ENCODE data around the gene CCP110.

The CCP110 gene

GRCh38 chr16:19522760-19523159, 982 bp upstream of the CCP110 start:
- Histone ChIP-seq H3K4me3 (ENCODE audit: low read length in 2 of 2) (peak overlapping the region in 1 of 2 donors; percentile 96), H3K27ac (ENCODE audit: low read depth in 2 of 2, low read length in 2 of 2) (no peak overlapping the region), H3K4me1 (ENCODE audit: control insufficient read depth in 2 of 2, insufficient read depth in 2 of 2, low read length in 2 of 2) (peaks cover 23 to 34% of the 10 kb centered on the region in 2 donors)

GRCh38 chr16:19523184-19523558, 571 bp upstream of the CCP110 start:
- Histone ChIP-seq H3K27me3 (ENCODE audit: control insufficient read depth in 2 of 2, insufficient read depth in 2 of 2, low read length in 2 of 2) (no peaks in the 10 kb centered on the region), H3K4me1 (ENCODE audit: control insufficient read depth in 2 of 2, insufficient read depth in 2 of 2, low read length in 2 of 2) (peaks cover 22 to 33% of the 10 kb centered on the region in 2 donors), H3K4me3 (ENCODE audit: low read length in 2 of 2) (no peak overlapping the region), H3K9ac (ENCODE audit: low read depth in 1 of 2, low read length in 2 of 2) (no peak overlapping the region), H3K27ac (ENCODE audit: low read depth in 2 of 2, low read length in 2 of 2) (no peak overlapping the region), H3K36me3 (ENCODE audit: control insufficient read depth in 2 of 2, insufficient read depth in 2 of 2, low read length in 2 of 2) (peaks cover 0 to 3% of the 10 kb centered on the region in 2 donors), H3K9me3 (ENCODE audit: control insufficient read depth in 2 of 2, low read length in 2 of 2) (no peaks in the 10 kb centered on the region)

More at GRCh38 chr16:19522760-19523159, 982 bp upstream of the CCP110 start:
- H3K36me3 ChIP-seq (ENCODE audit: control insufficient read depth in 2 of 2, insufficient read depth in 2 of 2, low read length in 2 of 2): no peaks in the 10 kb centered on the region
- no peaks in the 10 kb centered on the region for H3K9me3 ChIP-seq (ENCODE audit: control insufficient read depth in 2 of 2, low read length in 2 of 2)
- H3K27me3 ChIP-seq (ENCODE audit: control insufficient read depth in 2 of 2, insufficient read depth in 2 of 2, low read length in 2 of 2): no peaks in the 10 kb centered on the region
- H3K9ac ChIP-seq (ENCODE audit: low read depth in 1 of 2, low read length in 2 of 2): no peak overlapping the region

- Histone ChIP-seq H3K27me3 (ENCODE audit: control insufficient read depth in 2 of 2, insufficient read depth in 2 of 2, low read length in 2 of 2) (no peaks in the 10 kb centered on the region), H3K9me3 (ENCODE audit: control insufficient read depth in 2 of 2, low read length in 2 of 2) (no peaks in the 10 kb centered on the region), H3K4me3 (ENCODE audit: low read length in 2 of 2) (peak overlapping the region; percentile 89 to 93), H3K27ac (ENCODE audit: low read depth in 2 of 2, low read length in 2 of 2) (no peak overlapping the region), H3K4me1 (ENCODE audit: control insufficient read depth in 2 of 2, insufficient read depth in 2 of 2, low read length in 2 of 2) (peaks cover 16 to 24% of the 10 kb centered on the region in 2 donors), H3K36me3 (ENCODE audit: control insufficient read depth in 2 of 2, insufficient read depth in 2 of 2, low read length in 2 of 2) (peaks cover 7 to 8% of the 10 kb centered on the region in 2 donors), H3K9ac (ENCODE audit: low read depth in 1 of 2, low read length in 2 of 2) (peak overlapping the region; percentile 66 to 71)
These were observed 544 bp downstream of the CCP110 start for GRCh38 chr16:19524356-19524615.

- H3K27ac ChIP-seq (ENCODE audit: low read depth in 2 of 2, low read length in 2 of 2): peak overlapping the region in 1 of 2 donors; percentile 6
- H3K36me3 ChIP-seq (ENCODE audit: control insufficient read depth in 2 of 2, insufficient read depth in 2 of 2, low read length in 2 of 2): peaks cover 7 to 8% of the 10 kb centered on the region in 2 donors
- H3K9ac ChIP-seq (ENCODE audit: low read depth in 1 of 2, low read length in 2 of 2): peak overlapping the region; percentile 66 to 71
- H3K4me1 ChIP-seq (ENCODE audit: control insufficient read depth in 2 of 2, insufficient read depth in 2 of 2, low read length in 2 of 2): peaks cover 14 to 20% of the 10 kb centered on the region in 2 donors
- H3K4me3 ChIP-seq (ENCODE audit: low read length in 2 of 2): peak overlapping the region; percentile 89 to 93
- H3K27me3 ChIP-seq (ENCODE audit: control insufficient read depth in 2 of 2, insufficient read depth in 2 of 2, low read length in 2 of 2): no peaks in the 10 kb centered on the region
- no peaks in the 10 kb centered on the region for H3K9me3 ChIP-seq (ENCODE audit: control insufficient read depth in 2 of 2, low read length in 2 of 2)
These were observed 1.1 kb downstream of the CCP110 start for GRCh38 chr16:19524616-19525384.

GRCh38 chr16:19525385-19525723, 1.6 kb downstream of the CCP110 start:
- Histone ChIP-seq H3K27ac (ENCODE audit: low read depth in 2 of 2, low read length in 2 of 2) (no peak overlapping the region), H3K4me3 (ENCODE audit: low read length in 2 of 2) (peak overlapping the region; percentile 89 to 93), H3K9ac (ENCODE audit: low read depth in 1 of 2, low read length in 2 of 2) (peak overlapping the region in 1 of 2 donors; percentile 26)

GRCh38 chr16:19527161-19527560, 3.4 kb downstream of the CCP110 start:
- no peak overlapping the region for H3K4me3 ChIP-seq (ENCODE audit: low read length in 2 of 2)
- peaks cover 7 to 12% of the 10 kb centered on the region in 2 donors for H3K36me3 ChIP-seq (ENCODE audit: control insufficient read depth in 2 of 2, insufficient read depth in 2 of 2, low read length in 2 of 2)
- no peak overlapping the region for H3K9ac ChIP-seq (ENCODE audit: low read depth in 1 of 2, low read length in 2 of 2)
- no peak overlapping the region for H3K27ac ChIP-seq (ENCODE audit: low read depth in 2 of 2, low read length in 2 of 2)
- H3K9me3 ChIP-seq (ENCODE audit: control insufficient read depth in 2 of 2, low read length in 2 of 2): no peaks in the 10 kb centered on the region
- no peaks in the 10 kb centered on the region for H3K27me3 ChIP-seq (ENCODE audit: control insufficient read depth in 2 of 2, insufficient read depth in 2 of 2, low read length in 2 of 2)
- H3K4me1 ChIP-seq (ENCODE audit: control insufficient read depth in 2 of 2, insufficient read depth in 2 of 2, low read length in 2 of 2): peaks cover 6 to 9% of the 10 kb centered on the region in 2 donors

More at GRCh38 chr16:19525385-19525723, 1.6 kb downstream of the CCP110 start:
- Histone ChIP-seq H3K9me3 (ENCODE audit: control insufficient read depth in 2 of 2, low read length in 2 of 2) (no peaks in the 10 kb centered on the region), H3K36me3 (ENCODE audit: control insufficient read depth in 2 of 2, insufficient read depth in 2 of 2, low read length in 2 of 2) (peaks cover 7 to 8% of the 10 kb centered on the region in 2 donors), H3K27me3 (ENCODE audit: control insufficient read depth in 2 of 2, insufficient read depth in 2 of 2, low read length in 2 of 2) (no peaks in the 10 kb centered on the region), H3K4me1 (ENCODE audit: control insufficient read depth in 2 of 2, insufficient read depth in 2 of 2, low read length in 2 of 2) (peaks cover 9 to 16% of the 10 kb centered on the region in 2 donors)

- peaks cover 2 to 3% of the 10 kb centered on the region in 2 donors for H3K4me1 ChIP-seq (ENCODE audit: control insufficient read depth in 2 of 2, insufficient read depth in 2 of 2, low read length in 2 of 2)
- no peak overlapping the region for H3K4me3 ChIP-seq (ENCODE audit: low read length in 2 of 2)
- no peaks in the 10 kb centered on the region for H3K9me3 ChIP-seq (ENCODE audit: control insufficient read depth in 2 of 2, low read length in 2 of 2)
- H3K27ac ChIP-seq (ENCODE audit: low read depth in 2 of 2, low read length in 2 of 2): no peak overlapping the region
- no peak overlapping the region for H3K9ac ChIP-seq (ENCODE audit: low read depth in 1 of 2, low read length in 2 of 2)
- H3K27me3 ChIP-seq (ENCODE audit: control insufficient read depth in 2 of 2, insufficient read depth in 2 of 2, low read length in 2 of 2): no peaks in the 10 kb centered on the region
- peaks cover 12 to 19% of the 10 kb centered on the region in 2 donors for H3K36me3 ChIP-seq (ENCODE audit: control insufficient read depth in 2 of 2, insufficient read depth in 2 of 2, low read length in 2 of 2)
These were observed 4.9 kb downstream of the CCP110 start for GRCh38 chr16:19528666-19529065.

GRCh38 chr16:19532601-19533000, 8.9 kb downstream of the CCP110 start:
- H3K4me3 ChIP-seq (ENCODE audit: low read length in 2 of 2): no peak overlapping the region
- no peak overlapping the region for H3K9ac ChIP-seq (ENCODE audit: low read depth in 1 of 2, low read length in 2 of 2)
- peaks cover 16 to 33% of the 10 kb centered on the region in 2 donors for H3K36me3 ChIP-seq (ENCODE audit: control insufficient read depth in 2 of 2, insufficient read depth in 2 of 2, low read length in 2 of 2)
- no peak overlapping the region for H3K27ac ChIP-seq (ENCODE audit: low read depth in 2 of 2, low read length in 2 of 2)
- H3K9me3 ChIP-seq (ENCODE audit: control insufficient read depth in 2 of 2, low read length in 2 of 2): no peaks in the 10 kb centered on the region
- no peaks in the 10 kb centered on the region for H3K27me3 ChIP-seq (ENCODE audit: control insufficient read depth in 2 of 2, insufficient read depth in 2 of 2, low read length in 2 of 2)
- H3K4me1 ChIP-seq (ENCODE audit: control insufficient read depth in 2 of 2, insufficient read depth in 2 of 2, low read length in 2 of 2): no peaks in the 10 kb centered on the region

GRCh38 chr16:19540241-19540970, 16.7 kb downstream of the CCP110 start:
- H3K9me3 ChIP-seq (ENCODE audit: control insufficient read depth in 2 of 2, low read length in 2 of 2): no peaks in the 10 kb centered on the region
- no peak overlapping the region for H3K27ac ChIP-seq (ENCODE audit: low read depth in 2 of 2, low read length in 2 of 2)
- no peaks in the 10 kb centered on the region for H3K27me3 ChIP-seq (ENCODE audit: control insufficient read depth in 2 of 2, insufficient read depth in 2 of 2, low read length in 2 of 2)
- H3K4me1 ChIP-seq (ENCODE audit: control insufficient read depth in 2 of 2, insufficient read depth in 2 of 2, low read length in 2 of 2): peaks cover 0 to 2% of the 10 kb centered on the region in 2 donors
- no peak overlapping the region for H3K9ac ChIP-seq (ENCODE audit: low read depth in 1 of 2, low read length in 2 of 2)
- peaks cover 4 to 41% of the 10 kb centered on the region in 2 donors for H3K36me3 ChIP-seq (ENCODE audit: control insufficient read depth in 2 of 2, insufficient read depth in 2 of 2, low read length in 2 of 2)
- H3K4me3 ChIP-seq (ENCODE audit: low read length in 2 of 2): no peak overlapping the region

- H3K36me3 ChIP-seq (ENCODE audit: control insufficient read depth in 2 of 2, insufficient read depth in 2 of 2, low read length in 2 of 2): peaks cover 0 to 29% of the 10 kb centered on the region in 2 donors
- H3K4me1 ChIP-seq (ENCODE audit: control insufficient read depth in 2 of 2, insufficient read depth in 2 of 2, low read length in 2 of 2): peaks cover 0 to 2% of the 10 kb centered on the region in 2 donors
- H3K27me3 ChIP-seq (ENCODE audit: control insufficient read depth in 2 of 2, insufficient read depth in 2 of 2, low read length in 2 of 2): no peaks in the 10 kb centered on the region
- no peak overlapping the region for H3K9ac ChIP-seq (ENCODE audit: low read depth in 1 of 2, low read length in 2 of 2)
- H3K4me3 ChIP-seq (ENCODE audit: low read length in 2 of 2): no peak overlapping the region
- no peak overlapping the region for H3K27ac ChIP-seq (ENCODE audit: low read depth in 2 of 2, low read length in 2 of 2)
- no peaks in the 10 kb centered on the region for H3K9me3 ChIP-seq (ENCODE audit: control insufficient read depth in 2 of 2, low read length in 2 of 2)
These were observed 18.5 kb downstream of the CCP110 start for GRCh38 chr16:19542138-19542821.

All from mucosa of rectum (tissue), 2 donors.